Liver (tissue), 3 donors: ENCODE measurements around the gene EZR.

Experiments
- CTCF ChIP-seq: fragments of 150-350 bp; IDR thresholded peaks from 2 replicates; pipeline ENCODE4 v1.5.1; 2017; ENCODE audit warnings: improper control_type of control experiment, low read depth, low read length; ENCODE audit not compliant: missing input control
- EGR1 ChIP-seq, 2 donors: IDR thresholded peaks; 2 replicates each; pipeline ENCODE4 v1.6.1; 2016 to 2018; ENCODE audit warnings: antibody characterized with exemption in 2 of 2, low read depth in 2 of 2
- GABPA ChIP-seq, 2 donors: IDR thresholded peaks in 1 of 2; conservative IDR thresholded peaks in 1 of 2; 2 replicates each; pipeline ENCODE4 v1.6.1; 2016; ENCODE audit warnings: antibody characterized with exemption in 2 of 2, mild to moderate bottlenecking in 1 of 2, moderate library complexity in 1 of 2
- JUND ChIP-seq, 2 donors: IDR thresholded peaks; 2 replicates each; pipeline ENCODE4 v1.6.1; 2016; ENCODE audit warnings: antibody characterized with exemption in 2 of 2
- MAX ChIP-seq: IDR thresholded peaks from 2 replicates; pipeline ENCODE4 v1.6.1; 2016; ENCODE audit warnings: antibody characterized with exemption
- RAD21 ChIP-seq, 2 donors: IDR thresholded peaks; 2 replicates each; pipeline ENCODE4 v1.6.1; 2016; ENCODE audit warnings: antibody characterized with exemption in 2 of 2, mild to moderate bottlenecking in 2 of 2
- SP1 ChIP-seq: IDR thresholded peaks from 2 replicates; pipeline ENCODE4 v1.6.1; 2018; ENCODE audit warnings: antibody characterized with exemption, mild to moderate bottlenecking
- TAF1 ChIP-seq: conservative IDR thresholded peaks from 2 replicates; pipeline ENCODE4 v1.6.1; 2016; ENCODE audit warnings: antibody characterized with exemption, mild to moderate bottlenecking
- YY1 ChIP-seq: IDR thresholded peaks from 2 replicates; pipeline ENCODE4 v1.6.1; 2016; ENCODE audit warnings: antibody characterized with exemption, mild to moderate bottlenecking
- ZBTB33 ChIP-seq: IDR thresholded peaks from 2 replicates; pipeline ENCODE4 v1.6.1; 2016; ENCODE audit warnings: antibody characterized with exemption
- donor health status: healthy.
- donor health status: healthy.

GRCh38 chr6:158768436-158768835 lies 50.7 kb downstream of the EZR start:
- TF ChIP-seq MAX (no peak), CTCF (no peak), RAD21 (IDR thresholded peaks at IDR 0.05) (no peak), TAF1 (no peak), GABPA (IDR thresholded peaks at IDR 0.05 in 1 of 2, conservative IDR thresholded peaks at IDR 0.05 in 1 of 2) (no peak), JUND (IDR thresholded peaks at IDR 0.05) (no peak), ZBTB33 (no peak), SP1 (no peak), EGR1 (IDR thresholded peaks at IDR 0.05; ENCODE audit: low read depth in 2 of 2) (no peak), YY1 (no peak)
